GM12875 (cell line): ENCODE measurements around the gene KIRREL1.

Source experiments
- H3K4me3 ChIP-seq: one replicate; pipeline ENCODE4 v1.5.1; 2011; ENCODE audit warnings: low read depth, low read length, control low read depth
- CTCF ChIP-seq: IDR thresholded peaks from 2 replicates; pipeline ENCODE4 v1.5.1; 2011; ENCODE audit warnings: low read depth, mild to moderate bottlenecking, control low read depth, inconsistent platforms, low read length, moderate library complexity, borderline replicate concordance; ENCODE audit not compliant: insufficient read depth

The KIRREL1 gene

DNA sequence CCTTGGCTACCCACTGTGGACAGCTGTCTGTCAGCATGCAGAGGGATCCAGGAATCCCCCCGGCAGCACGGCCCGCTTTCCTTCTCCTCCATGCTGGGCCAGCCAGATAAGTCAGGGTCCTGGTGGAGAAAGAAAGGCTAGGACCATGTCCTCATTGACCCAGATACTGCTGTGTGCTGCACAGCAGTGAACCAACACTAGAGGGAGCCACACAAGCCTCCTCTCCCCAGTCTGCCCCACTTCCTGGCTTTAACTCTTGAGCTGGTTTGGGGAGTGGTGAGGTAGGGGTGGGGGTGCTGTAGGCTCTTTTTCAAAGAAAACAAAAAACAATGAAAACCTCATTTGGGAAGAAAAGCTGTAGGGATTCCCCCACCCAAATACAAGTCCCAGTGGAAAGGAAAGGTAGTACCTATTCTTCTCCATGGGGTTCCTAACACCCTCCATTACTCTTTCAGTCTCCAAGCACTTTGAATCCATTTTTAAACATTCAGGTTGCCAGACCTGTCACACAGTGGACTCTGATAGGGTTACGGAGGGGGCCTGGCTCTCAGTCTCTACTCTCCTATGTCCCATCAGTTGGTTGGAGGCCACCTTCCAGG is 102.4 kb downstream of the KIRREL1 start:
- H3K4me3 ChIP-seq: no peak overlapping the region
- peak; percentile 81 for TF ChIP-seq CTCF

- TF ChIP-seq CTCF: no peak
- no peak overlapping the region for H3K4me3 ChIP-seq
Observed at GRCh38 chr1:158098256-158098655, 104.8 kb downstream of the KIRREL1 start.

GRCh38 chr1:158099185-158099584 is 105.7 kb downstream of the KIRREL1 start:
- H3K4me3 ChIP-seq: no peak overlapping the region
- TF ChIP-seq CTCF: no peak

GRCh38 chr1:158100498-158100897 is 107.1 kb downstream of the KIRREL1 start:
- H3K4me3 ChIP-seq: no peak overlapping the region
- TF ChIP-seq CTCF: no peak

GRCh38 chr1:158101455-158101854 is 108.0 kb downstream of the KIRREL1 start:
- no peak for TF ChIP-seq CTCF
- H3K4me3 ChIP-seq: no peak overlapping the region

- no peak overlapping the region for H3K4me3 ChIP-seq
- no peak for TF ChIP-seq CTCF
Observed at GRCh38 chr1:158101927-158102326, 108.5 kb downstream of the KIRREL1 start.

DNA sequence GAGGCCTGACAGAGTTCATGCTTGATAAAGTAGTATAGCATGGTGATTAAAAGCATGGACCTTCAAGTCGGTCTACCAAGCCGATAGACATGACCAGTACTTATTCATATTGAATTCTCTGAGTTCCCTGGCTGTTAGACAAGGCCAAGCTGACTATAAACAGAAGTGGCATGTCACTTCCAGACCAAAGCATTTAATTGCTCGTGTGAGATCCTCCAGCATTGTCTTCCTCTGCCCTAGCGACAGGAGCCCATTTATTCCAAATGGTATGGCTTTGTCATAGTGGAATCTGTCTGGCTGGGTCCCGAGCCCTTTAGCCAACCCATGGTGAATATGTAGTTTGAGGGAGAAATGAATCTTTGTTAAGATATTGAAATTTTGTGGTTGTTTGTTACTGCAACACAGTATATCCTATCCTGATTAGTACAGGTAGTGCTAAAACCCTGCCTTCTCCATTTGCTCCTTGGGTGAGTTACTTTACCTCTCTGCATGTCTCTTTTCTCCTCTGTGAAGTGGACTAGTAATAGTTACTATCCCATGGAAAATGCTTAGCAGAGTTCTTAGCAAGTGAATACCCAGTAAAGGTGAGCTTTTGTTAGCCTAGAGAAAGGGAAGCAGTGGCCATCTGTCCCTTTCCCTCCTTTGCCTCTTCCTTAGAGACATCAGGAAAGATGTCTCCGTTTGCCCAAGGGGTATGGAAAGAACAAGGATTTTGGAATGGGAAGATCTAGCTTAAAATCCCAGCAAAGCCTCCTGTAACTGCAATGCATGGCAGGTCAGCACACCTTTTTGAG is 109.6 kb downstream of the KIRREL1 start:
- H3K4me3 ChIP-seq: no peak overlapping the region
- no peak for TF ChIP-seq CTCF
